HCT116 (cell line): Measurements from ENCODE around the gene UBALD2. TPM values are rescaled to one million over a fixed set of nuclear protein-coding genes. Genes with fewer than 3 reads are reported as not detected.

Source experiments
- ATAC-seq: fragments of 200-7000 bp; cut with Tn5 transposase; 2 replicates; pipeline ENCODE4 v1.9.1; 2020; ENCODE audit warnings: mild to moderate bottlenecking, moderate library complexity
- BruUV-seq: library from RNA; stranded (reverse); fragments of 400-500 nt; replicated peaks from 2 replicates; lab custom pipeline; 2021; lab: Mats Ljungman, UMichigan
- CTCF ChIA-PET: fragments of 300-600 bp; sonication (Branson Sonifier 250); formaldehyde crosslinking; loops from one replicate; lab custom pipeline; 2021; ENCODE audit warnings: antibody characterized with exemption; lab: Charles Lee
- POLR2A ChIA-PET: fragments of 300-600, 350-600 bp; sonication (Branson Sonifier 250); formaldehyde crosslinking; loops from one replicate; lab custom pipeline; 2021; ENCODE audit warnings: antibody characterized with exemption; lab: Charles Lee
- RAD21 ChIA-PET, 2 experiments: fragments of 300-600 bp; sonication (Branson Sonifier 250); formaldehyde crosslinking; loops; one replicate each; lab custom pipeline; 2023; ENCODE audit warnings: low total read pairs in 2 of 2; ENCODE audit not compliant: uncharacterized antibody in 2 of 2, unreplicated experiment in 2 of 2, low non-redundant PET in 1 of 2; lab: Charles Lee
- DNase-seq: peaks from one replicate; pipeline ENCODE4 v3.0.0-alpha.2; 2010; ENCODE audit warnings: low read depth, low spot score
- H2AFZ ChIP-seq: fragments of 200-600 bp; shearing (Covaris generic), sonication (generic); 2 replicates; pipeline ENCODE4 v1.6.1; 2017; ENCODE audit warnings: low read depth, mixed run types, mixed read lengths, antibody characterized with exemption, low read length; ENCODE audit not compliant: poor library complexity, severe bottlenecking
- H3K27ac ChIP-seq: 2 replicates; pipeline ENCODE4 v1.5.1; 2012; ENCODE audit warnings: low read depth, low read length
- H3K27me3 ChIP-seq: fragments of 200-600 bp; sonication (generic); 2 replicates; pipeline ENCODE4 v1.6.1; 2016; ENCODE audit warnings: mixed run types, low read length, mixed read lengths; ENCODE audit not compliant: insufficient read depth
- H3K36me3 ChIP-seq, 2 experiments: fragments of 200-500 bp in 1 of 2; fragments of 200-600 bp in 1 of 2; sonication (Bioruptor generic) in 1 of 2; sonication (generic) in 1 of 2; 2 replicates each; pipeline versions ENCODE4 v1.5.1 to v1.6.1; 2014 to 2016; ENCODE audit warnings: low read length in 2 of 2, inconsistent platforms in 1 of 2, mixed read lengths in 1 of 2, mixed run types in 1 of 2; ENCODE audit not compliant: insufficient read depth in 2 of 2, control insufficient read depth in 1 of 2
- H3K4me1 ChIP-seq, 2 experiments: fragments of 200-600 bp in 1 of 2; sonication (generic) in 1 of 2; 2 replicates each; pipeline versions ENCODE4 v1.5.1 to v1.6.1; 2012 to 2017; ENCODE audit warnings: low read length in 2 of 2, inconsistent platforms in 1 of 2, mild to moderate bottlenecking in 1 of 2, mixed read lengths in 1 of 2, mixed run types in 1 of 2, moderate library complexity in 1 of 2; ENCODE audit not compliant: insufficient read depth in 2 of 2, control insufficient read depth in 1 of 2
- H3K4me2 ChIP-seq: fragments of 200-600 bp; sonication (generic); 2 replicates; pipeline ENCODE4 v1.6.1; 2017; ENCODE audit warnings: mixed run types, low read length, mixed read lengths
- H3K4me3 ChIP-seq, 2 experiments: fragments of 200-600 bp in 1 of 2; sonication (generic) in 1 of 2; replicated peaks in 1 of 2; 2 replicates each; pipeline ENCODE4 v1.5.1; 2011 to 2016; ENCODE audit warnings: low read length in 2 of 2, control low read depth in 1 of 2, low read depth in 1 of 2, mild to moderate bottlenecking in 1 of 2, mixed read lengths in 1 of 2, mixed run types in 1 of 2
- H3K79me2 ChIP-seq: fragments of 200-600 bp; sonication (generic); 2 replicates; pipeline ENCODE4 v1.6.1; 2017; ENCODE audit warnings: mild to moderate bottlenecking, mixed run types, low read length, moderate library complexity, mixed read lengths; ENCODE audit not compliant: insufficient read depth
- H3K9ac ChIP-seq: fragments of 200-600 bp; sonication (generic); 2 replicates; pipeline ENCODE4 v1.6.1; 2016; ENCODE audit warnings: low read length, mixed read lengths
- H3K9me2 ChIP-seq: fragments of 200-600 bp; sonication (generic), shearing (Covaris generic); 2 replicates; pipeline ENCODE4 v1.6.1; 2017; ENCODE audit warnings: mixed run types, mild to moderate bottlenecking, moderate library complexity; ENCODE audit not compliant: insufficient read depth
- H3K9me3 ChIP-seq, 2 experiments: fragments of 200-500 bp in 1 of 2; fragments of 200-600 bp in 1 of 2; sonication (Bioruptor generic) in 1 of 2; sonication (generic) in 1 of 2; 2 replicates each; pipeline ENCODE4 v1.6.1; 2014 to 2017; ENCODE audit warnings: low read length in 2 of 2, mixed read lengths in 2 of 2, inconsistent platforms in 1 of 2, low read depth in 1 of 2, mild to moderate bottlenecking in 1 of 2, mixed run types in 1 of 2, moderate library complexity in 1 of 2; ENCODE audit not compliant: control insufficient read depth in 1 of 2, insufficient read depth in 1 of 2
- H4K20me1 ChIP-seq: fragments of 200-600 bp; sonication (generic), shearing (Covaris generic); 2 replicates; pipeline ENCODE4 v1.6.1; 2017; ENCODE audit warnings: mixed run types, mild to moderate bottlenecking, moderate library complexity; ENCODE audit not compliant: insufficient read depth
- ATF3 ChIP-seq: IDR thresholded peaks from 2 replicates; pipeline ENCODE4 v1.6.1; 2012
- CBX3 ChIP-seq: IDR thresholded peaks from 2 replicates; pipeline ENCODE4 v1.6.1; 2012; ENCODE audit warnings: low read depth
- CEBPB ChIP-seq: IDR thresholded peaks from 2 replicates; pipeline ENCODE4 v1.6.1; 2012; ENCODE audit warnings: low read depth
- CTCF ChIP-seq, 3 experiments: fragments of 200-600 bp in 1 of 3; sonication (generic) in 1 of 3; IDR thresholded peaks in 2 of 3; conservative IDR thresholded peaks in 1 of 3; 2 replicates each; pipeline ENCODE4 v1.5.1; 2012 to 2017; ENCODE audit warnings: low read depth in 2 of 3, low read length in 2 of 3, antibody characterized with exemption in 1 of 3, borderline replicate concordance in 1 of 3, control low read depth in 1 of 3, mild to moderate bottlenecking in 1 of 3, mixed read lengths in 1 of 3, mixed run types in 1 of 3, moderate library complexity in 1 of 3; ENCODE audit not compliant: insufficient read depth in 1 of 3
- EGR1 ChIP-seq: IDR thresholded peaks from 2 replicates; pipeline ENCODE4 v1.6.1; 2012; ENCODE audit warnings: low read depth
- EZH2 ChIP-seq: fragments of 200-600 bp; sonication (generic); IDR thresholded peaks from 2 replicates; pipeline ENCODE4 v1.6.1; 2017; ENCODE audit warnings: antibody characterized with exemption, mixed run types
- EZH2phosphoT487 ChIP-seq: fragments of 200-600 bp; IDR thresholded peaks from 2 replicates; pipeline ENCODE4 v1.6.1; 2018; ENCODE audit warnings: antibody characterized with exemption, borderline replicate concordance
- JUND ChIP-seq: IDR thresholded peaks from 2 replicates; pipeline ENCODE4 v1.6.1; 2012
- POLR2A ChIP-seq: IDR thresholded peaks from 2 replicates; pipeline ENCODE4 v1.7.0; 2011; ENCODE audit warnings: borderline replicate concordance; ENCODE audit not compliant: insufficient read depth, insufficient read length; ENCODE audit errors: extremely low read depth
- POLR2AphosphoS5 ChIP-seq: IDR thresholded peaks from 2 replicates; pipeline ENCODE4 v1.6.1; 2011; ENCODE audit warnings: mild to moderate bottlenecking, low read depth, low read length, moderate library complexity
- RAD21 ChIP-seq: IDR thresholded peaks from 2 replicates; pipeline ENCODE4 v1.6.1; 2012; ENCODE audit warnings: low read depth, mild to moderate bottlenecking
- REST ChIP-seq: IDR thresholded peaks from 2 replicates; pipeline ENCODE4 v1.6.1; 2012; ENCODE audit warnings: low read depth
- SIN3A ChIP-seq: IDR thresholded peaks from 2 replicates; pipeline ENCODE4 v1.6.1; 2012; ENCODE audit warnings: low read depth
- SP1 ChIP-seq: IDR thresholded peaks from 2 replicates; pipeline ENCODE4 v1.6.1; 2012; ENCODE audit warnings: low read depth
- SRF ChIP-seq: IDR thresholded peaks from 2 replicates; pipeline ENCODE4 v1.6.1; 2012; ENCODE audit warnings: low read depth
- TCF7L2 ChIP-seq: IDR thresholded peaks from 2 replicates; pipeline ENCODE4 v1.7.0; 2011; ENCODE audit warnings: borderline replicate concordance, inconsistent platforms; ENCODE audit not compliant: insufficient read depth, insufficient read length; ENCODE audit errors: extremely low read depth
- YY1 ChIP-seq: IDR thresholded peaks from 2 replicates; pipeline ENCODE4 v1.6.1; 2011; ENCODE audit warnings: low read length, low read depth, moderate library complexity, mild to moderate bottlenecking; ENCODE audit not compliant: insufficient replicate concordance; ENCODE audit errors: extremely low read depth
- ZBTB33 ChIP-seq: IDR thresholded peaks from 2 replicates; pipeline ENCODE4 v1.6.1; 2011; ENCODE audit warnings: mild to moderate bottlenecking, low read length, moderate library complexity; ENCODE audit not compliant: insufficient replicate concordance; ENCODE audit errors: extremely low read depth
- ZFX ChIP-seq: fragments of 450-650 bp; IDR thresholded peaks from 2 replicates; pipeline ENCODE4 v1.6.1; 2017
- ZNF274 ChIP-seq: fragments of 200-500 bp; sonication (Bioruptor generic); IDR thresholded peaks from 2 replicates; pipeline ENCODE4 v1.6.1; 2014; ENCODE audit warnings: mild to moderate bottlenecking, low read depth, low read length, inconsistent platforms
- intact Hi-C: fragments of 100-400 bp; cut with micrococcal nuclease; formaldehyde crosslinking; loops from 2 replicates; pipeline ENCODE4 v1.10.0; 2022
- total RNA-seq: library from RNA; stranded (reverse); gene quantifications from one replicate; pipeline ENCODE4 v1.2.1, GENCODE V29; 2021; ENCODE audit not compliant: unreplicated experiment

UBALD2 gene
- total RNA-seq, 1 experiment from 2014 or later = 94.3 TPM

- no peaks in the 10 kb centered on the region for H4K20me1 ChIP-seq
- ATAC-seq = no peak
- no peak overlapping the region for H3K4me3 ChIP-seq
- H3K27me3 ChIP-seq = no peaks in the 10 kb centered on the region
- intact Hi-C loops = no loop called here
- H3K27ac ChIP-seq = no peak overlapping the region
- RAD21 ChIA-PET = no interaction called here
- no peaks in the 10 kb centered on the region for H3K9me2 ChIP-seq
- no peak overlapping the region for H3K9ac ChIP-seq
- POLR2A ChIA-PET = no interaction called here
- H3K4me2 ChIP-seq = no peak overlapping the region
- no peaks in the 10 kb centered on the region for H3K9me3 ChIP-seq
- no peak for DNase-seq
- H3K4me1 ChIP-seq = peaks cover 3 to 23% of the 10 kb centered on the region in 2 experiments; a peak in 3 of 4 replicates
- no peak overlapping the region for H2AFZ ChIP-seq
- no peak for TF ChIP-seq EGR1
- no peak for TF ChIP-seq ZBTB33
- no peak for TF ChIP-seq POLR2AphosphoS5
- no peak for TF ChIP-seq REST
- no peak for TF ChIP-seq POLR2A
- TF ChIP-seq ZNF274 = no peak
- no peak for TF ChIP-seq CEBPB
- TF ChIP-seq SRF = no peak
- TF ChIP-seq EZH2 = no peak
- no peak for TF ChIP-seq SP1
- no peak for TF ChIP-seq ZFX
- TF ChIP-seq TCF7L2 = no peak
- no peak for TF ChIP-seq EZH2phosphoT487
- no peak for TF ChIP-seq CTCF (IDR thresholded peaks at IDR 0.05 in 2 of 3, conservative IDR thresholded peaks at IDR 0.05 in 1 of 3; ENCODE audit: borderline replicate concordance in 1 of 3, insufficient read depth in 1 of 3, low read depth in 2 of 3, low read length in 2 of 3)
- TF ChIP-seq CBX3 = no peak
- no peak for TF ChIP-seq SIN3A
- no peak for TF ChIP-seq ATF3
- no peak for TF ChIP-seq YY1
- TF ChIP-seq JUND = no peak
- no peak for TF ChIP-seq RAD21
- TF ChIP-seq, all 23 proteins: peak for 0
- CTCF ChIA-PET = interaction anchor here (0.9 kb wide), 1 partner anchor 55 kb away, joined by 3 read pairs; no protein-coding TSS in a partner anchor
- no TSS peak for BruUV-seq
- Histone ChIP-seq H3K79me2 (no peaks in the 10 kb centered on the region), H3K36me3 (no peaks in the 10 kb centered on the region)
These were observed 28.5 kb upstream of the UBALD2 start for GRCh38 chr17:76236603-76237002.
